Transverse colon (tissue), 4 donors: ENCODE data around the gene KCNAB3. TPM values are rescaled to one million over a fixed set of nuclear protein-coding genes. Genes with fewer than 3 reads are reported as not detected.

ENCODE experiments used
- DNase-seq: peaks from one replicate; pipeline ENCODE4 v3.0.0-alpha.2; 2019
- H3K27ac ChIP-seq, 4 donors: fragments of 200-600 bp; sonication (generic); 2 replicates each; pipeline ENCODE4 v1.5.1; 2016 to 2018; ENCODE audit warnings: inconsistent platforms in 4 of 4
- H3K27me3 ChIP-seq: fragments of 200-600 bp; sonication (generic); 2 replicates; pipeline ENCODE4 v1.5.1; 2017; ENCODE audit warnings: inconsistent platforms
- H3K36me3 ChIP-seq, 4 donors: fragments of 200-600 bp; sonication (generic); 2 replicates each; pipeline ENCODE4 v1.5.1; 2017 to 2019; ENCODE audit warnings: inconsistent platforms in 4 of 4
- H3K4me1 ChIP-seq, 4 donors: fragments of 200-600 bp; sonication (generic); 2 replicates each; pipeline ENCODE4 v1.5.1; 2017 to 2020; ENCODE audit warnings: inconsistent platforms in 4 of 4
- H3K4me3 ChIP-seq, 4 donors: fragments of 200-600 bp; sonication (generic); 1 replicate in 1 of 4; 2 replicates in 3 of 4; pipeline versions ENCODE4 v1.5.1 to v1.6.1; 2017 to 2019; ENCODE audit warnings: inconsistent platforms in 4 of 4
- H3K9me3 ChIP-seq, 2 donors: fragments of 200-600 bp; sonication (generic); 2 replicates each; pipeline ENCODE4 v1.5.1; 2017 to 2019; ENCODE audit warnings: inconsistent platforms in 2 of 2
- EP300 ChIP-seq: sonication (generic); formaldehyde crosslinking; IDR thresholded peaks from one replicate; pipeline ENCODE4 v1.6.1; 2017; ENCODE audit warnings: antibody characterized with exemption, low read depth
- POLR2A ChIP-seq: fragments of 450-650 bp; IDR thresholded peaks from one replicate; pipeline ENCODE4 v1.6.1; 2016; ENCODE audit warnings: antibody characterized with exemption, mild to moderate bottlenecking, moderate library complexity
- POLR2AphosphoS5 ChIP-seq, 3 donors: sonication (generic); formaldehyde crosslinking; IDR thresholded peaks; one replicate each; pipeline ENCODE4 v1.6.1; 2016; ENCODE audit warnings: antibody characterized with exemption in 3 of 3
- WGBS, 2 donors: methylation state at CpG; one replicate each; pipeline ENCODE4 v1.1.5; 2018; ENCODE audit warnings: low coverage in 1 of 2; 5-methylcytosine and 5-hydroxymethylcytosine counted together
- in situ Hi-C, 4 donors: fragments of 200-750 bp; cut with MboI; loops; one replicate each; pipeline versions ENCODE4 v1.15.0 to v1.15.1; 2017; ENCODE audit warnings: low sequenced_read_pairs in 3 of 4, low pct_ligation_motif_present in 1 of 4, low pct_unique_long_range_greater_than_20kb in 1 of 4
- intact Hi-C: fragments of 100-400 bp; cut with DNase I; formaldehyde crosslinking; loops from one replicate; pipeline ENCODE4 v1.15.1; 2023; ENCODE audit warnings: low total_unique reads
- total RNA-seq, 4 donors: library from RNA; depleted of rRNA; stranded (reverse); fragments of >200 nt; gene quantifications; one replicate each; pipeline ENCODE4 v1.1.0, GENCODE V29; 2016
- TF ChIP-seq, protein P1 (sequence below), 5 experiments: fragments of 200-600 bp in 3 of 5; fragments of 450-650 bp in 2 of 5; sonication (generic) in 3 of 5; IDR thresholded peaks; 1 replicate in 2 of 5; 2 replicates in 3 of 5; pipeline ENCODE4 v1.5.1; 2016 to 2017; ENCODE audit warnings: antibody characterized with exemption in 5 of 5, inconsistent platforms in 3 of 5, mild to moderate bottlenecking in 2 of 5, moderate library complexity in 1 of 5

KCNAB3 gene
- total RNA-seq, 4 donors from 2014 or later = 0.40 to 1.6 (median 0.82) TPM; not detected in 1

DNA sequence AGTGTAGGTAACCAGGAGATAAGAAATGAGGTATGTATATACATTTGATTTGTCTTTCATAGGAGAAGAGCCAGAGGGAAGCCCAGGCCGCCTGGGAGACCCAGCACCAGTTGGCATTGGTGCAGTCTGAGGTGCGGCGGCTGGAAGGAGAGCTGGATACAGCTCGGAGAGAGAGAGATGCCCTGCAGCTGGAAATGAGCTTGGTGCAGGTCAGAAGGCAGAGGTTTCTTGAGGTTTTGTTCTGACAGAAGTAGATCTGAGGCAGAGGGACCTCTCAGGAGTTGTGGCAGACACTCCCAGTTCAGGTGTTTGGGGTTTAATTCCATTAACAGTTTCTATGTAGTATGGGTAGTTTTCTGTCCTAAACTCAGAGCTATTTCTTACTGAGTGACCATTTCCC, 10.4 kb upstream of the KCNAB3 start:
- TF ChIP-seq, protein P1, sequence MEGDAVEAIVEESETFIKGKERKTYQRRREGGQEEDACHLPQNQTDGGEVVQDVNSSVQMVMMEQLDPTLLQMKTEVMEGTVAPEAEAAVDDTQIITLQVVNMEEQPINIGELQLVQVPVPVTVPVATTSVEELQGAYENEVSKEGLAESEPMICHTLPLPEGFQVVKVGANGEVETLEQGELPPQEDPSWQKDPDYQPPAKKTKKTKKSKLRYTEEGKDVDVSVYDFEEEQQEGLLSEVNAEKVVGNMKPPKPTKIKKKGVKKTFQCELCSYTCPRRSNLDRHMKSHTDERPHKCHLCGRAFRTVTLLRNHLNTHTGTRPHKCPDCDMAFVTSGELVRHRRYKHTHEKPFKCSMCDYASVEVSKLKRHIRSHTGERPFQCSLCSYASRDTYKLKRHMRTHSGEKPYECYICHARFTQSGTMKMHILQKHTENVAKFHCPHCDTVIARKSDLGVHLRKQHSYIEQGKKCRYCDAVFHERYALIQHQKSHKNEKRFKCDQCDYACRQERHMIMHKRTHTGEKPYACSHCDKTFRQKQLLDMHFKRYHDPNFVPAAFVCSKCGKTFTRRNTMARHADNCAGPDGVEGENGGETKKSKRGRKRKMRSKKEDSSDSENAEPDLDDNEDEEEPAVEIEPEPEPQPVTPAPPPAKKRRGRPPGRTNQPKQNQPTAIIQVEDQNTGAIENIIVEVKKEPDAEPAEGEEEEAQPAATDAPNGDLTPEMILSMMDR (IDR thresholded peaks at IDR 0.05) = no peak
- TF ChIP-seq EP300 (no peak), POLR2AphosphoS5 (IDR thresholded peaks at IDR 0.05) (no peak), POLR2A (no peak)
- in situ Hi-C loops = no loop called here
- 96 to 100% methylated on average over 1 to 4 of the region's 4 CpGs for WGBS, 2 donors

GRCh38 chr17:7935859-7936258, 6.2 kb upstream of the KCNAB3 start:
- H3K27ac ChIP-seq = no peak overlapping the region
- H3K36me3 ChIP-seq = peaks cover 0 to 22% (median 6%) of the 10 kb centered on the region in 4 donors
- peaks cover 6 to 28% (median 24%) of the 10 kb centered on the region in 4 donors for H3K4me1 ChIP-seq
- no peak for DNase-seq
- intact Hi-C loops (no loop called here), in situ Hi-C loops (no loop called here)
- H3K4me3 ChIP-seq = no peak overlapping the region
- TF ChIP-seq, protein P1 (IDR thresholded peaks at IDR 0.05) = no peak
- no peak for TF ChIP-seq POLR2A
- TF ChIP-seq EP300 = no peak
- TF ChIP-seq POLR2AphosphoS5 (IDR thresholded peaks at IDR 0.05) = no peak
- no peaks in the 10 kb centered on the region for H3K27me3 ChIP-seq
- H3K9me3 ChIP-seq = no peaks in the 10 kb centered on the region

More for the DNA sequence above, 10.4 kb upstream of the KCNAB3 start:
- Histone ChIP-seq H3K27me3 (no peaks in the 10 kb centered on the region), H3K36me3 (peaks cover 0 to 41% (median 12%) of the 10 kb centered on the region in 4 donors), H3K9me3 (no peaks in the 10 kb centered on the region), H3K4me3 (no peak overlapping the region), H3K4me1 (no peaks in the 10 kb centered on the region), H3K27ac (no peak overlapping the region)
- DNase-seq = no peak
- intact Hi-C loops = no loop called here

DNA sequence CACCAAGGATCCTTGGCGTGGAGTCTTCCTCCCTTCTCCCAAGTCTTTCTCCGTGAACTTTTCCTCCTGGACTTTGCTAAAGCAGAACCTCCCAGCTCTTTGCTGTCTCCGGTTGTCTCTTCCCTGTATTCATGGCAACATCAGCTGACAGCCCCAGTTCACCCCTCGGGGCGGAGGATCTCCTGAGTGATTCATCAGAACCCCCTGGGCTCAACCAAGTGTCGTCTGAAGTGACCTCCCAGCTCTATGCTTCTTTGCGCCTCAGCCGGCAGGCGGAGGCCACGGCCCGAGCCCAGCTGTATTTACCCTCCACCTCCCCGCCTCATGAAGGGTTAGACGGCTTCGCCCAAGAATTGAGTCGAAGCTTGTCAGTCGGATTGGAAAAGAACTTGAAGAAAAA, 3.3 kb upstream of the KCNAB3 start:
- Histone ChIP-seq H3K9me3 (no peaks in the 10 kb centered on the region), H3K4me3 (peak overlapping the region; percentile 64 to 72 (median 67)), H3K4me1 (peaks cover 8 to 37% (median 29%) of the 10 kb centered on the region in 4 donors), H3K36me3 (peaks cover 0 to 7% (median 4%) of the 10 kb centered on the region in 4 donors), H3K27ac (peak overlapping the region; percentile 80 to 89 (median 86)), H3K27me3 (no peaks in the 10 kb centered on the region)
- 5 to 9% methylated on average over 3 to 16 of the region's 16 CpGs for WGBS, 2 donors
- in situ Hi-C loops (no loop called here), intact Hi-C loops (no loop called here)
- peak; percentile 57 for DNase-seq
- TF ChIP-seq POLR2A (no peak), EP300 (no peak)
- TF ChIP-seq, protein P1 (IDR thresholded peaks at IDR 0.05) = peak in 4 of 5 experiments; percentile 12 to 41 (median 22)

DNA sequence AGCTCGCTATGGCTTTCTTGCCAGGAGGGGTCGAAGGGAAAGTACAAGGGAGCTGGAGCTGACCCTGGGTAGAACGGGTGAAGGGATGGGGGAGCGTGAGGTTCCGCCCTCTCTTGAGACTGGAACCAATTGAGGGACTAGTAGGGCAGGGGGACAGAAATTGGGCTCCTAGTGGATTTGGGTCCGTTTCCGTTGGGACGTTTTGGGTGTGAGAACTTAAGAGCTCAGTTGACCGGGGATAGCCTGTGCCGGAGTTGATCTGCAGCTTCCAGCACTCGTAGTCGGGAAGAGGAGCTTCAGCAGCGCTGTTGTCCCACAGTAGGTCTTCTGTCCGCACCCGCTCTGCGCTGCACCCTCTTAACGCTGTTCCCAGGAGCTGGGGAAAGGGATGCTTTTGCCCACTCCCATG, 2.8 kb upstream of the KCNAB3 start:
- TF ChIP-seq, protein P1 (IDR thresholded peaks at IDR 0.05) = no peak
- TF ChIP-seq POLR2A (no peak), POLR2AphosphoS5 (IDR thresholded peaks at IDR 0.05) (no peak), EP300 (no peak)
- 0% methylated on average over 17 of the region's 17 CpGs; no CpG with 5 or more reads in 1 of the 2 donors for WGBS, 2 donors
- intact Hi-C loops = no loop called here
- no peaks in the 10 kb centered on the region for H3K9me3 ChIP-seq
- peak overlapping the region; percentile 80 to 89 (median 86) for H3K27ac ChIP-seq
- peak; percentile 43 for DNase-seq
- H3K4me1 ChIP-seq = peaks cover 8 to 37% (median 29%) of the 10 kb centered on the region in 4 donors
- H3K4me3 ChIP-seq = peak overlapping the region; percentile 64 to 72 (median 67)
- no peaks in the 10 kb centered on the region for H3K27me3 ChIP-seq
- in situ Hi-C loops = no loop called here
- H3K36me3 ChIP-seq = peaks cover 0 to 7% (median 3%) of the 10 kb centered on the region in 4 donors
